Suppressor macrophage (primary cell): ENCODE results near the gene SLC12A1.

ENCODE experiments used
- DNase-seq, 4 experiments: peaks; one replicate each; pipeline ENCODE4 v3.0.0-alpha.2; 2020 to 2022

Gene SLC12A1

GRCh38 chr15:48244921-48245320 lies 38.8 kb downstream of the SLC12A1 start:
- DNase-seq: no peak

- DNase-seq: no peak
Observed at GRCh38 chr15:48248414-48248813, 42.3 kb downstream of the SLC12A1 start.

DNA sequence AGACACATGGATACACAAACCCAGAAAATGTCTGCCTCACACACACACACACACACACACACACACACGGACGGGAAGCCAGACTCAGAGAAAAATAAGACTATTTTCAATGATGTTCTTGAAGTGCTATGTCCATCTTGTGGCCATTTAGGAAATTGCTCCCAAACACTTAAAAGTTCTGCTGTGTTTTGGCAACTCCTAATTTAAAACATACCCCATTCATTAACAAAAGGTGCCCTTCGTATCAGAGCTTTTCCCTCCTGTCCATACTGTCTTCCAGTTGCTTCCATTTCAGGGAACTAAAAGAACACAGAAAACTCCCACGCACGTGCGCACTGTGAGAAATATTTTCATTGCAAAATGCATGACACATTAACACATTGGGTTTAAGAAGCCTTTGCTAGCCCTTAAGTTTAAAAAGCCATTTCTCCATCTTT lies 44.6 kb downstream of the SLC12A1 start:
- peak; percentile 44 to 59 (median 50) for DNase-seq

GRCh38 chr15:48253172-48253571 lies 47.1 kb downstream of the SLC12A1 start:
- no peak for DNase-seq

GRCh38 chr15:48265135-48265534 lies 59.0 kb downstream of the SLC12A1 start:
- DNase-seq: no peak

DNA sequence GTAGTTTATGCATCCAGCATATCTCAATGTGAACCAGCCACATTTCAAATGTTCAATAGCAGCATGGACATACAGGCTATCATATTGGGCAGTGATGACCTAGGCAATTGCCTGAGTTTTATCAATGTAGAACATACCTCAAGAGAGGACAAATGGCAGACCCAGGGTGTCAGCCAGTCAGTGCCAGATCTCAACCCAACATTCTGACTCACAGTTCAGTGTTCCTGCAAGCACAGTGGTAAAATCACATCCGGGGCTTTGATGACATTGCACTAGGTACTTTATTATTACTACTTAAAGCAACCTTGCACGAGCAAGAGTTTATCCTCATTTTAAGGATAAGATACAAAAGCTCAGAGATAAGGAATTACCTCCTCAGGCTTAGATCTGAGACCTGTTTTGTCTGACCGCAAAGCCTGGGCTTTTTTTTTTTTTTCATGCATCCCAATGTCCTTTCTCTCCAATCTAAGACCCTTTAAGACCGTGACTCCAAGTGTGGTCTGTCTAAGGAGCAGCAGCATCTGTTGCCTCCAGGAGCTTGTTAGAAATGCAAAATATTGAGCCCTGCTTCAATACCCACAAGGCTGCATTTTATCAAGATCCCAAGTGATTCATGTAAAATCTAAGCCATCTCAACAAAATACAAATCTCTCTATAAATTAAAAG lies 60.1 kb downstream of the SLC12A1 start:
- no peak for DNase-seq

GRCh38 chr15:48267766-48268165 lies 61.7 kb downstream of the SLC12A1 start:
- no peak for DNase-seq

- DNase-seq: no peak
Observed at GRCh38 chr15:48273049-48273448, 66.9 kb downstream of the SLC12A1 start.

DNA sequence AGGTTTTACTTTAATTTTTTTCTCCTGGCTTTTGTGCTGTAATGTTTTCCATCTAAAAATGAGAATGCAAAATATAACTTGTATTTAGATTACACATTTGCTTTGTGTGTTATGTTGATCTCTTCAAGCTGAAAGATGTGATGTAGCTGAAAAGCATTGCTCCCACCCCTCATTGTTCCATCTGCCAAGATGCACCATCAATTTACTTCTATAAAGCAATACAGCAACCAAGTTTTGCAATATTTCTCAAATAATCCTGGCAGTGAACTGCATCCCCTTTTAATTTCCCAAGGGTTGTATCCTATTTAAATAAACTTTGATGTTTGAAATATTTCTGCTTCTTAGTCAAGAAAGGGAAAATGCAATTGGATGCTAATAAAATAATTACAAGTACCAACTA lies 72.6 kb downstream of the SLC12A1 start:
- no peak for DNase-seq

- DNase-seq: no peak
Observed at GRCh38 chr15:48279608-48280007, 73.5 kb downstream of the SLC12A1 start.

- DNase-seq: no peak
Observed at GRCh38 chr15:48281674-48282073, 75.6 kb downstream of the SLC12A1 start.

GRCh38 chr15:48282216-48282615 lies 76.1 kb downstream of the SLC12A1 start:
- no peak for DNase-seq

- no peak for DNase-seq
Observed at GRCh38 chr15:48283396-48284145, 77.5 kb downstream of the SLC12A1 start.

DNA sequence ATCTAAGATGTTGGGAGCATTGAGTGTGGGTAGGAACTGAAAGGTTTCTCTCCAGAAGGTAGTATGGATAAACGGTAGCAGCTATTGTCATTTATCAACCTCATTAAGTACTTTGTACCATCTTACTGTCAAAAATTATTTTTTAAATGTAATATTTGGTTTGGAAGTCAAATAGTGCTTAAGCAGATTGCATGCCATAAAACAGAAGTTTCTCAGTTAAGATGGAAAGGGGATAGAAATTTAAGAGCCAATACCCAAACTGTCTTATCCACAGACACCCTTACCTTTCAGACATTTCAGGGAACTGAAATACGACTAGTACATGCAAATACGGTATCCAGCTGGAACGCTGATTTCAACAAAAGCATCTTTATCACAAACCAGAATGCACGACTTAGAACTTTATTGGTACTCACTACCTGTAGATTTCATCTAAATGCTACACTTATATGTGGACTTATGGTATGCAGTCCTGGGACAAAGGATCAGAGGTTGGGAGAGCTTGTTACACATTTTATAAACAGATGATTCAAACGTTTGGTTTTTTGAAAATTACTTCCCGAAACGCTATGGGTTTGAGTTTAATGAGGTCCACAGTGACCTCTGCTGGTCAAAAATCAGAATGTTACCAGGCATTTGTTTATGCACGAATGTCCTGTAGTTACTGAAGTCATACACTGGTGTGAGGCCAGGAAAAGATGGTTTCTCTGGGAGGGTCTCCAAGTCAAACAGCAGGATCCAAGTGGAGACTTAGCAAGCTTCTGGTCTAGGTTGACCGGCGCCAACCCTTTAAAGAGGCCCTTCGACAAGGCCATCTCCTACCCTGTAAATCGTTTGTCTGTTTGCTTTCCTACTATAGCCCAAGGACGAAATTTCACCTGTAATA lies 79.5 kb downstream of the SLC12A1 start:
- DNase-seq: peak; percentile 81 to 87 (median 83)

DNA sequence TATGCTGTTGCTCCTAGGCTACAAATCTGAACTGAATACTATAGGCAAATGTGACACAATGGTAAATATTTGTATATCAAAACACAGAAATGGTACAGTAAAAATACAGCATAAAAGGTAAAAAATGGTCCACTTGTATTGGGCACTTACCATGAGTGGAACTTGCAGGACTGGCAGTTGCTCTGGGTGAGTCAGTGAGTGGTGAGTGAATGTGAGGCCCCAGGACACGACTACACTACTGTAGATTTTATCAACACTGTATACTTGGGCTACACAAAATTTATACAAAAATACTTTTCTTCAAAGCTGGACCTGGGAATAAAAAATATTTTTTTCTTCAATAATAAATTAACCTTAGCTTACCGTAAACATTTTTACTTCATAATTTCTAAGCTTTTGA lies 83.5 kb downstream of the SLC12A1 start:
- no peak for DNase-seq

DNA sequence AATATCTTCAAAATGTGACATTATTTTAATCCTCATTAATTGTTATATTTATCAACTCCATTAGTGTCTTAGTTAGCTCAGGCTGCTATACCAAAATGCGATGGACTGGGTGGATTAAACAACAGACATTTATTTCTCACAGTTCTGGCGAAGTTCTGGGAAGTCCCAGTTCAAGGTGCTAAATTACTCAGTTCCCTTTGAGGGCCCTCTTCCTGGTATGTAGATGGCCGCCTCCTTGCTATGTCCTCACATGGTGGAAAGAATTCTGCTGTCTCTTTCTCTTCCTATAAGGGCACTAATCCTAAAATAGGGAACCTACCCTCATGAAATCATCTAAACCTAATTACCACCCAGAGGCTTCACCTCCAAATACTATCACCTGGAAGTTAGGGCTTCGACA lies 86.4 kb downstream of the SLC12A1 start:
- DNase-seq: no peak

DNA sequence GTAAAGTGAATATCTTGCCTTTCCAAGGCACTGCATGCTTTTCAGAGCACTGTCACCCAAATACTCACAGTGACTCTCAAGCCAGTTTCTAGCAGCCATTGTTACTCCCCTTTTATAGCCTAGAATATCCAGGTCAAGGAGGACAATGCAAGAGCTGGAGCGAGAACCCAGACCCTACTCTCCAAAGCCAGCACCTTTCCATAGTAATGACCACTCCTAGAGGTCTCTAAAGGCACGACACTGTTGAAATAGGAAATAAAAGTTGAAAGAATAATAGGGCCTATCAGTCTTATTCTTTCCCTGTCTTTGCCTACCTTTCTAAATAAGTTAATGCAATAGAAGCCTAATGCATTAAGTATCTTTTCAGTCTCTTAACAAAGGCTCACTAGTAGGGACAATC lies 91.6 kb downstream of the SLC12A1 start:
- no peak for DNase-seq

GRCh38 chr15:48298914-48299313 lies 92.8 kb downstream of the SLC12A1 start:
- no peak for DNase-seq

DNA sequence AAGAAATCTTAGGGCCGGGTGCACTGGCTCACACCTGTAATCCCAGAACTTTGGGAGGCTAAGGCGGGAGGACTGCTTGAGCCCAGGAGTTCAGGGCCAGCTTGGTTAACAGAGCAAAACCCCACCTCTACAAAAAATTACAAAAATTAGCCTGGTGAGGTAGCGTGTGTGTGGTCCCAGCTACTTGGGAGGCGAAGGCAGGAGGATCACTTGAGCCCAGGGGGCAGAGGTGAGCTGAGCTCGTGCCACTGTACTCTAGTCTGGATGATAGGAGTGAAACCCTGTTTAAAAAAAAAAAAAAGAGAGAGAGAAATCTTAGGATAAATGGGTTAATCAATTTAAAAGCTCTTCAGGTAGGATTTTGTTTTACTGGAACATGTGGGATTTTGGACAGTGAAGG lies 93.9 kb downstream of the SLC12A1 start:
- no peak for DNase-seq

GRCh38 chr15:48304398-48304797 lies 98.3 kb downstream of the SLC12A1 start:
- DNase-seq: no peak

- DNase-seq: no peak
Observed at GRCh38 chr15:48306639-48307038, 100.5 kb downstream of the SLC12A1 start.

DNA sequence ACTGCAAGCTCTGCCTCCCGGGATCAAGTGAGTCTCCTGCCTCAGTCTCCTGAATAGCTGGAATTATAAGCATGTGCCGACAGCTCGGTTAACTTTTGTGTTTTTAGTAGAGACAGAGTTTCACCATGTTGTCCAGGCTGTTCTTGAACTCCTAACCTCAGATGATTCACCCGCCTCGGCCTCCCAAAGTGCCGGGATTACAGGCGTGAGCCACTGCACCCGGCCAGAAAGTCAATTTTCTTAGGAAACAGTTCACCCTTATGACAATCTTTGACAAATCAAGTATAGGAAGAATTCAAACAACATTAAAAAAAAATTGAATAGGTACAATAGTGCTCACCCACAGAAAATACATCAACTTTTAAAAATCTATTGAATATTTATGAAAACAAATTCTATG lies 101.5 kb downstream of the SLC12A1 start:
- DNase-seq: no peak

DNA sequence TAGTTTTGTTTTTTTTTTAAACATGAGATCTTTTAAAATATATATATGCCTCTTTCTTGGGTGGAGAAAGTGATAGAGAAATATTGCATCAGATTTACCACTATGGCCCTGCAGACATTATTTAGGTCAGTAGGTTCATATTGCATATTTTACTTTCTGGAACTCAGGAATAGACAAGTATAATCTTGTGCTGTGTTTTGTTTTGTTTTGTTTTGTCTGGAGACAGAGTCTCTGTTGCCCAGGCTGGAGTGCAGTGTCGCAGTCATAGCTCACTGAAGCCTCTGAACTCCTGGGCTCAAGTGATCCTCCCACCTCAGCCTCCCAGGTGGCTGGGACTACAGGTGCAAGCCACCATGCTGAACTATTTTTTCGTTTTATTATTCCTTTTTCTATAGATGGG lies 103.6 kb downstream of the SLC12A1 start:
- no peak for DNase-seq
